K562 treated with DMSO at 1 percent for 12 hours (cell line): ENCODE measurements around the gene CLDN5. TPM values are rescaled to one million over a fixed set of nuclear protein-coding genes. Genes with fewer than 3 reads are reported as not detected.

Experiments used
- total RNA-seq: library from RNA; unstranded; fragments of 300-600 nt; gene quantifications from 2 replicates; pipeline ENCODE4 v1.2.3, GENCODE V29; 2022; ENCODE audit not compliant: insufficient read depth

The CLDN5 gene
- 1.3 TPM in 1 of 2 replicates, not detected in the other for total RNA-seq

DNA sequence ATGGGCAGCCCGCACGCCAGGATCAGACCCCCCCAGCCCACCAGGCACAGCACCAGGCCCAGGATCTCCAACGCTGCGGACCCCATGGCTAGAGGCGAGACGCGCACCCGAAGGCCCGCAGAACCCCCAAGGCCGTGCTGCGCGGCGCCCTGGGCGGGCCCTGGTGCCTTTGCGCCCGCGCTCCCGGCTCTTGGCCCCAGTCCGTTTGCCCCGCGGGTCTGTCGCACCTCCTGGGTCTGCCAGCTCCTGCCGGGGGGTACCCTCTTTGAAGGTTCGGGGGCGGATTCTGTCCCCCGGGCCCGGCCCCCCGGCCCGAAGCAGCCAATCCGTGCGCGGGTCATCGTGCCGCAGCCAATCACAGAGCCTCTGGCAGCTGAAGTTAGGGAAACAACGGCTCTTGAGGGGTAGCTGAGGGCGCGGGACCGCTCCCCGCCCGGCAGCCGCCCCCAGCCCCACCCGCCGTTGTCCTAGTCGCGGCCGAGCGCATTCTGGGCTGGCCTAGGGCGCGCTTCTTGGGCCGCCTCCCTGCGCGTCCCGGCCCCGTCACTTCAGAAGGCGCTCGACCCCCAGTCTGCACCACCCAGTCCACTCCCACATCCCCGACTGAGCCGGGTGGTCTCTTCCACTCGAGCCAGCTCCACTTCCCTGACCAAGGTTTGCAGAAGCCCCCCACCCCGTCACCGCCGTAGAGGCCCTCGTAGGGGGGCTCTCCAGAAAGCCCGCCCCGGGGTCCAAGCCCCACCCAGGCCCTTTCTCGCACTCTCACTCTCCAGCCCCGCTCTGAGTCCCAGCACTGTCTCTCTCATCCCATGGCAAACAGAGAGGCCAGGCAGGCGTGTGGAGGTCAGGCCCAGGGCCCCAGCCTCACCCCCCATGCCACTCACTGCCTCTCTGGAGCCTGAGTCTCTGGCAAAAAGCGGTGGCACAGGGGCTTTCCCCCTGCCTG is at the start of gene CLDN5:
TSS of gene CLDN5 (minus strand) at position 241 of the 946 bp plus-strand sequence. CDS start at position 86, 155 bp downstream.

DNA sequence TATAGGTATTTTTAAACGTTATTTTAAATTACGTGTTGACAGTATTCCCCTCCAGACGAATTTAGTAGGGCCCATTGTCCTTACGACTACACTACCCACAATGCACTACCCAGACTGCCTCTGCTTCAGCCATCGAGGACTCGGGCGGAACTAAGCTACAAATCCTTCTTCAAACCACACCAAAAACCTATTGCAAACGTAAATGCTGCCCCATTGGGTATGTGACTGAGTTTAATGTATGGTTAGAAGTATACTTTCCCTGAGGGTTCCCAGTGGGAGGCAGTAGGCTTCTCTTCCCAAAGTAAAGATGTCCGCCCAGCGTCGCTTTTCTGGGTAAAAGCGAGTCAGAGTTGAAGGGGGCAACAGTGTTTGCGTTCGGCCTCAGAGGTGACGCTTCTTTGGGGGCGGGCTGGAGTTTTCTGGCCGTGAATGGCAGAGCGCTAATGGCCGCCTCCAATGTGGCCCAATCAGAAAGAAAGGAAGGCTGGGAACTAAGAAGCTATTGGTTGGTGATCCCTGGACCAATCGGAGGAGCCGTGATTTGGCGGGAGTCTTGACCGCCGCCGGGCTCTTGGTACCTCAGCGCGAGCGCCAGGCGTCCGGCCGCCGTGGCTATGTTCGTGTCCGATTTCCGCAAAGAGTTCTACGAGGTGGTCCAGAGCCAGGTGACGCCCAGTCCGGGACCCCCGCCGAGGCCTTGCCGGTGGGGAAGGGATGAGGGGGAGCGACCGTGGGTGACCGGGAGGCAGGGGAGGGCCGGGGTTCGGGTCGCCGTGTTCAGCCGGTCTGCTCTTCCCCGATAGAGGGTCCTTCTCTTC is 44.6 kb downstream of the CLDN5 start, which contains the start of gene CDC45:
TSS of gene CDC45 (plus strand) at position 566 of the 818 bp plus-strand sequence. CDS start at position 615, 49 bp downstream.

GRCh38 chr22:19478901-19479354 is 45.3 kb downstream of the CLDN5 start, which contains the start of gene UFD1:
UFD1 (minus strand) TSS chr22:19479193; CDS start chr22:19479085, 108 bp downstream.

Other genes starting within 250 kb of the CLDN5 start
- gene CLTCL1, start 232.7 kb downstream of the CLDN5 start, total RNA-seq = 14.4 and 25.9 TPM in 2 replicates
- gene HIRA, start 92.7 kb downstream of the CLDN5 start, total RNA-seq = 58.4 and 108 TPM in 2 replicates
- gene MRPL40, start 91.9 kb downstream of the CLDN5 start, total RNA-seq = 116 and 117 TPM in 2 replicates
- 72.9 and 124 TPM in 2 replicates for gene C22orf39, start 76.7 kb downstream of the CLDN5 start, total RNA-seq
- 346 and 460 TPM in 2 replicates for gene UFD1, start 45.2 kb downstream of the CLDN5 start, total RNA-seq
- gene CDC45, start 44.5 kb downstream of the CLDN5 start, total RNA-seq = 222 and 287 TPM in 2 replicates
- 32.7 and 62.7 TPM in 2 replicates for gene SEPTIN5, start 190.1 kb upstream of the CLDN5 start, total RNA-seq
- gene GP1BB, start 199.1 kb upstream of the CLDN5 start, total RNA-seq = 78.3 and 104 TPM in 2 replicates
- 16.4 and 16.7 TPM in 2 replicates for gene TBX1, start 236.4 kb upstream of the CLDN5 start, total RNA-seq